SH-SY5Y (cell line): ENCODE results near the gene SLC22A5.

Source experiments
- GATA2 ChIP-seq: IDR thresholded peaks from 2 replicates; pipeline ENCODE4 v1.6.1; 2011; ENCODE audit warnings: mild to moderate bottlenecking, low read depth, low read length
- GATA3 ChIP-seq: IDR thresholded peaks from 2 replicates; pipeline ENCODE4 v1.6.1; 2011; ENCODE audit warnings: low read depth, mild to moderate bottlenecking, low read length, moderate library complexity

DNA sequence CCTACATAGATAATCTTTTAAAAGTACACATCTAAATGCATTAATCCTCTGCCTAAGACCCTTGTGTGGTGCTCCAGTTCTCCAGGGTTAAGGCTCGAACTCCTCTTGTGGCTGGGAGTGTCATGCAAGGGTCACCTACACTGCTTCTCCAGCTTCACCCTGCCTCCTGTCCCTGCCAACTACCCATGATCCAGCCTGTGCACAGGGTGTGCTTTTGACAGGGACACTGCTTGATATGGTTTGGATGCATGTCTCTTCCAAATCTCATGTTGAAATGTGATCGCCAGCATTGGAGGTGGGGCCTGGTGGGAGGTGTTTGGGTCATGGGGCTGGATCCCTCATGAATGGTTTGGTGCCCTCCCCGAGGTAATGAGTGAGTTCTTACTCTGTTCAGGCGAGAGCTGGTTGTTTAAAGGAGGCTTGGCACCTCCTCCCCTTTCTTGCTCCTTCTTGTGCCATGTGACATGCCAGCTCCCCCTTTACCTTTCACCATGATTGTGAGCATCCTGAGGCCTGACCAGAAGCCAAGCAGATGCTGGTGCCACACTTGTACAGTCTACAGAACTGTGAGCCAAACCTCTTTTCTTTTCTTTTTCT, 48.5 kb downstream of the SLC22A5 start:
- no peak for TF ChIP-seq GATA2
- TF ChIP-seq GATA3 = no peak
